GM12801 (cell line): ENCODE results near the gene SPACDR.

Source experiments
- CTCF ChIP-seq: IDR thresholded peaks from one replicate; pipeline ENCODE4 v1.5.1; 2011; ENCODE audit warnings: control low read depth; ENCODE audit not compliant: insufficient read length; ENCODE audit errors: extremely low read depth

The SPACDR gene

GRCh38 chr7:100449190-100449795, 14.8 kb downstream of the SPACDR start:
- no peak for TF ChIP-seq CTCF

GRCh38 chr7:100446040-100446439, 18.0 kb downstream of the SPACDR start:
- TF ChIP-seq CTCF = no peak

GRCh38 chr7:100444311-100445278, 19.5 kb downstream of the SPACDR start:
- TF ChIP-seq CTCF = no peak

- no peak for TF ChIP-seq CTCF
These were observed 20.8 kb downstream of the SPACDR start for GRCh38 chr7:100443096-100443840.

- no peak for TF ChIP-seq CTCF
These were observed 22.2 kb downstream of the SPACDR start for GRCh38 chr7:100441641-100442535.

GRCh38 chr7:100438172-100438571, 25.9 kb downstream of the SPACDR start:
- no peak for TF ChIP-seq CTCF
